SK-N-MC (cell line): Measurements from ENCODE around the gene XPO6.
"Not testable (repeated sequence)": the region's sequence is repeated elsewhere in the genome, so short reads cannot be mapped to it uniquely, and the experiment has no call there.

ENCODE experiments used
- EZH2 ChIP-seq: fragments of 200-600 bp; sonication (generic); IDR thresholded peaks from one replicate; pipeline ENCODE4 v1.6.1; 2017; ENCODE audit warnings: antibody characterized with exemption
- FOXP2 ChIP-seq: optimal IDR thresholded peaks from 2 replicates; pipeline ENCODE3; 2011; ENCODE audit warnings: mild to moderate bottlenecking, moderate library complexity; ENCODE audit not compliant: insufficient read depth; ENCODE audit errors: extremely low read length, control extremely low read depth
- POLR2AphosphoS5 ChIP-seq: IDR thresholded peaks from 2 replicates; pipeline ENCODE4 v1.6.1; 2012; ENCODE audit warnings: mild to moderate bottlenecking, low read depth, low read length, borderline replicate concordance

DNA sequence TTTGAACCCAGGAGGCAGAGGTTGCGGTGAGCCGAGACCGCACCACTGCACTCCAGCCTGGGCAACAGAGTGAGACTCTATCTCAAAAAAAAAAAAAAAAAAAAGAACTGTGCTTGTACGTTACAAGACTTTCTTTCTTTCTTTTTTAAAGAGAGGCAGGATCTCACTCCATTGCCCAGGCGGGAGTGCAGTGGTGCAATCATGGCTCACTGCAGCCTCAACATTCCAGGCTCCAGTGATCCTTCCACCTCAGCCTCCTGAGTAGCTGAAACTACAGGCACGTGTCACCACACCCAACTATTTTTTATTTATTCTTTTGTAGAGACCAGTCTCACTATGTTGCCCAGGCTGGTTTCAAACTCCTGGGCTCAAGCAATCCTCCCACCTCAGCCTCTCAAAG lies 8.0 kb upstream of the XPO6 start:
- TF ChIP-seq POLR2AphosphoS5, EZH2, FOXP2: not testable (repeated sequence)
